ENCODE measurements around the gene PPM1B.

DNA sequence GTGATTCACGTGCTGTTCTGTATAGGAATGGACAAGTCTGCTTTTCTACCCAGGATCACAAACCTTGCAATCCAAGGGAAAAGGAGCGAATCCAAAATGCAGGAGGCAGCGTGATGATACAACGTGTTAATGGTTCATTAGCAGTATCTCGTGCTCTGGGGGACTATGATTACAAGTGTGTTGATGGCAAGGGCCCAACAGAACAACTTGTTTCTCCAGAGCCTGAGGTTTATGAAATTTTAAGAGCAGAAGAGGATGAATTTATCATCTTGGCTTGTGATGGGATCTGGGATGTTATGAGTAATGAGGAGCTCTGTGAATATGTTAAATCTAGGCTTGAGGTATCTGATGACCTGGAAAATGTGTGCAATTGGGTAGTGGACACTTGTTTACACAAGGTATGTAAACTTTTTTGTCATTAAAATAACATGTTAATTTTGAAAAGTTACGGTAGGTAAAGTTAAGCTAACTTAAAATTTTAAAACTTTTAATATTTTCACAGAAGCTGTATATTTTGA, 33.0 kb downstream of the PPM1B start:
- TF ChIP-seq, protein P1, sequence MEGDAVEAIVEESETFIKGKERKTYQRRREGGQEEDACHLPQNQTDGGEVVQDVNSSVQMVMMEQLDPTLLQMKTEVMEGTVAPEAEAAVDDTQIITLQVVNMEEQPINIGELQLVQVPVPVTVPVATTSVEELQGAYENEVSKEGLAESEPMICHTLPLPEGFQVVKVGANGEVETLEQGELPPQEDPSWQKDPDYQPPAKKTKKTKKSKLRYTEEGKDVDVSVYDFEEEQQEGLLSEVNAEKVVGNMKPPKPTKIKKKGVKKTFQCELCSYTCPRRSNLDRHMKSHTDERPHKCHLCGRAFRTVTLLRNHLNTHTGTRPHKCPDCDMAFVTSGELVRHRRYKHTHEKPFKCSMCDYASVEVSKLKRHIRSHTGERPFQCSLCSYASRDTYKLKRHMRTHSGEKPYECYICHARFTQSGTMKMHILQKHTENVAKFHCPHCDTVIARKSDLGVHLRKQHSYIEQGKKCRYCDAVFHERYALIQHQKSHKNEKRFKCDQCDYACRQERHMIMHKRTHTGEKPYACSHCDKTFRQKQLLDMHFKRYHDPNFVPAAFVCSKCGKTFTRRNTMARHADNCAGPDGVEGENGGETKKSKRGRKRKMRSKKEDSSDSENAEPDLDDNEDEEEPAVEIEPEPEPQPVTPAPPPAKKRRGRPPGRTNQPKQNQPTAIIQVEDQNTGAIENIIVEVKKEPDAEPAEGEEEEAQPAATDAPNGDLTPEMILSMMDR (IDR thresholded peaks at IDR 0.05 in 4 of 5, conservative IDR thresholded peaks at IDR 0.05 in 1 of 5) = no peak
- TF ChIP-seq POLR2A (IDR thresholded peaks at IDR 0.05) = no peak

All from gastrocnemius medialis (tissue), 4 donors.